Astrocyte (in vitro differentiated cells and primary cell): ENCODE measurements around the gene INPP5A. TPM values are rescaled to one million over a fixed set of nuclear protein-coding genes. Genes with fewer than 3 reads are reported as not detected.

Experiments used
- DNase-seq: peaks from one replicate; pipeline ENCODE4 v3.0.0-alpha.2; 2010; ENCODE audit warnings: low read depth
- FAIRE-seq: peaks from 2 replicates; lab custom pipeline; 2011; peaks lifted over from hg19 to GRCh38; lab: Jason Lieb, UNC
- H2AFZ ChIP-seq: 2 replicates; pipeline ENCODE4 v1.6.0; 2012; ENCODE audit warnings: low read depth, low read length, inconsistent platforms
- H3K27ac ChIP-seq: 2 replicates; pipeline ENCODE4 v1.5.1; 2011; ENCODE audit warnings: low read depth, low read length, inconsistent platforms
- H3K27me3 ChIP-seq: 2 replicates; pipeline ENCODE4 v1.6.0; 2011; ENCODE audit warnings: low read length, inconsistent platforms; ENCODE audit not compliant: insufficient read depth
- H3K36me3 ChIP-seq: 2 replicates; pipeline ENCODE4 v1.5.1; 2011; ENCODE audit warnings: low read length, inconsistent platforms; ENCODE audit not compliant: insufficient read depth
- H3K4me1 ChIP-seq: 2 replicates; pipeline ENCODE4 v1.5.1; 2011; ENCODE audit warnings: low read length, inconsistent platforms; ENCODE audit not compliant: insufficient read depth
- H3K4me2 ChIP-seq: 2 replicates; pipeline ENCODE4 v1.6.0; 2012; ENCODE audit warnings: low read length, inconsistent platforms
- H3K4me3 ChIP-seq: 2 replicates; pipeline ENCODE4 v1.5.1; 2011; ENCODE audit warnings: low read depth, mild to moderate bottlenecking, low read length, inconsistent platforms; ENCODE audit not compliant: insufficient read depth
- H3K79me2 ChIP-seq: 2 replicates; pipeline ENCODE4 v1.6.0; 2012; ENCODE audit warnings: mild to moderate bottlenecking, low read length, inconsistent platforms; ENCODE audit not compliant: insufficient read depth
- H3K9ac ChIP-seq: 2 replicates; pipeline ENCODE4 v1.6.0; 2012; ENCODE audit warnings: mild to moderate bottlenecking, low read length, inconsistent platforms
- H3K9me3 ChIP-seq: 2 replicates; pipeline ENCODE4 v1.5.1; 2012; ENCODE audit warnings: low read depth, mild to moderate bottlenecking, low read length, inconsistent platforms; ENCODE audit not compliant: insufficient read depth
- H4K20me1 ChIP-seq: 2 replicates; pipeline ENCODE4 v1.6.0; 2012; ENCODE audit warnings: low read length, inconsistent platforms; ENCODE audit not compliant: insufficient read depth
- H3K27ac Mint-ChIP-seq: one replicate; pipeline ENCODE4 v1.8.0; 2021; ENCODE audit warnings: mild to moderate bottlenecking, mixed read lengths; ENCODE audit not compliant: unreplicated experiment
- H3K27me3 Mint-ChIP-seq: one replicate; pipeline ENCODE4 v1.8.0; 2021; ENCODE audit warnings: low read depth, mixed read lengths; ENCODE audit not compliant: unreplicated experiment
- H3K36me3 Mint-ChIP-seq: one replicate; pipeline ENCODE4 v1.8.0; 2021; ENCODE audit warnings: low read depth, mixed read lengths; ENCODE audit not compliant: unreplicated experiment
- H3K4me1 Mint-ChIP-seq: one replicate; pipeline ENCODE4 v1.8.0; 2021; ENCODE audit warnings: low read depth, mixed read lengths; ENCODE audit not compliant: unreplicated experiment
- H3K4me3 Mint-ChIP-seq: one replicate; pipeline ENCODE4 v1.8.0; 2021; ENCODE audit warnings: mild to moderate bottlenecking, moderate library complexity, mixed read lengths; ENCODE audit not compliant: unreplicated experiment
- H3K9me3 Mint-ChIP-seq: one replicate; pipeline ENCODE4 v1.8.0; 2021; ENCODE audit warnings: mild to moderate bottlenecking, mixed read lengths; ENCODE audit not compliant: unreplicated experiment
- EZH2 ChIP-seq: IDR thresholded peaks from 2 replicates; pipeline ENCODE4 v1.6.1; 2012; ENCODE audit warnings: mild to moderate bottlenecking, low read length, inconsistent platforms; ENCODE audit not compliant: insufficient read depth
- total RNA-seq: library from RNA; stranded (reverse); gene quantifications from 2 replicates; pipeline ENCODE4 v1.2.1, GENCODE V29; 2021
- TF ChIP-seq, protein P1 (sequence below): IDR thresholded peaks from 2 replicates; pipeline ENCODE4 v1.5.1; 2011; ENCODE audit warnings: low read depth, mild to moderate bottlenecking, inconsistent platforms, low read length, moderate library complexity; ENCODE audit not compliant: insufficient read depth

The INPP5A gene
- total RNA-seq, 1 donor from 2014 or later: 39.1 TPM

- FAIRE-seq (no peak), DNase-seq (no peak)
- Mint-ChIP-seq H3K27ac (no peak overlapping the region), H3K36me3 (no peaks in the 10 kb centered on the region), H3K4me3 (no peak overlapping the region), H3K4me1 (no peaks in the 10 kb centered on the region), H3K27me3 (no peaks in the 10 kb centered on the region), H3K9me3 (no peaks in the 10 kb centered on the region)
- TF ChIP-seq, protein P1, sequence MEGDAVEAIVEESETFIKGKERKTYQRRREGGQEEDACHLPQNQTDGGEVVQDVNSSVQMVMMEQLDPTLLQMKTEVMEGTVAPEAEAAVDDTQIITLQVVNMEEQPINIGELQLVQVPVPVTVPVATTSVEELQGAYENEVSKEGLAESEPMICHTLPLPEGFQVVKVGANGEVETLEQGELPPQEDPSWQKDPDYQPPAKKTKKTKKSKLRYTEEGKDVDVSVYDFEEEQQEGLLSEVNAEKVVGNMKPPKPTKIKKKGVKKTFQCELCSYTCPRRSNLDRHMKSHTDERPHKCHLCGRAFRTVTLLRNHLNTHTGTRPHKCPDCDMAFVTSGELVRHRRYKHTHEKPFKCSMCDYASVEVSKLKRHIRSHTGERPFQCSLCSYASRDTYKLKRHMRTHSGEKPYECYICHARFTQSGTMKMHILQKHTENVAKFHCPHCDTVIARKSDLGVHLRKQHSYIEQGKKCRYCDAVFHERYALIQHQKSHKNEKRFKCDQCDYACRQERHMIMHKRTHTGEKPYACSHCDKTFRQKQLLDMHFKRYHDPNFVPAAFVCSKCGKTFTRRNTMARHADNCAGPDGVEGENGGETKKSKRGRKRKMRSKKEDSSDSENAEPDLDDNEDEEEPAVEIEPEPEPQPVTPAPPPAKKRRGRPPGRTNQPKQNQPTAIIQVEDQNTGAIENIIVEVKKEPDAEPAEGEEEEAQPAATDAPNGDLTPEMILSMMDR: no peak
- no peak for TF ChIP-seq EZH2
- Histone ChIP-seq H2AFZ (no peak overlapping the region), H3K4me1 (no peaks in the 10 kb centered on the region), H3K79me2 (peaks cover 85% of the 10 kb centered on the region), H3K27me3 (no peaks in the 10 kb centered on the region), H3K9me3 (no peaks in the 10 kb centered on the region), H3K4me3 (no peak overlapping the region), H4K20me1 (peaks cover 83% of the 10 kb centered on the region), H3K27ac (no peak overlapping the region), H3K4me2 (no peak overlapping the region), H3K36me3 (no peaks in the 10 kb centered on the region), H3K9ac (no peak overlapping the region)
These were observed 16.7 kb downstream of the INPP5A start for GRCh38 chr10:132554053-132554990.

DNA sequence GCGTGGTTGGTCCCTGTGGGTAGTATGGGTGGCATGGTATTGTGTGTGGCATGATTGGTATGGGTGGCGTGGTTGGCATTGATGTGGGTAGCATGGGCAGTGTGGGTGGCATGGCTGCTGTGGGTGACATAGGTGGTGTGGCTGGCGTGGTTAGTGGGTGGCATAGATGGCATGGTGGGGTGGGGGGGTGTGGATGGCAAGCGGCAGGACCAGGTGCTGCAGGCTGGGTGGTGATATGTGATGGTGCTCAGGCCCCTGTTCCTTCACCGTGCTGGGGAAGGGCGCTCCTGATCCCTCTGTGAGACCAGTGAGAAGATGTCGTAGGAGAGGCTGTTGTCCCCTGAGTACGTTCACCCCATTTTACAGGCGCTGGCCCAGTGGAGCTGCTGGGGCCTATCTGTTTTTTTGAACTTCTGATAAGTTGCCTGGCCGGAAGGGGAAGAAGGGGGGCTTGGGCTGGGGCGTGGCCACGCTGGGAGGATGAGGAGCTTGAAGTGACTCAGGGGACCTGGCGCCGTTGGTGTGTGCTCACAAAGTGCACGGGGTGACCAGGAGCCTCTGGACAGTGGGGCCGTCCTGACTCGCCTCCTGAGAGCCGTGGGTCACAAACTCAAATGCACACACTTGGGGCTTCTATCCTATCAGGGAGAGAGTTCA, 17.5 kb downstream of the INPP5A start:
- Histone ChIP-seq H3K79me2 (peaks cover 86% of the 10 kb centered on the region), H3K4me3 (no peak overlapping the region), H2AFZ (no peak overlapping the region), H4K20me1 (peaks cover 83% of the 10 kb centered on the region), H3K9ac (no peak overlapping the region), H3K4me2 (no peak overlapping the region), H3K27me3 (no peaks in the 10 kb centered on the region), H3K36me3 (no peaks in the 10 kb centered on the region), H3K27ac (no peak overlapping the region), H3K4me1 (peaks cover under 1% of the 10 kb centered on the region), H3K9me3 (no peaks in the 10 kb centered on the region)
- H3K9me3 Mint-ChIP-seq: no peaks in the 10 kb centered on the region
- no peak for FAIRE-seq
- no peaks in the 10 kb centered on the region for H3K36me3 Mint-ChIP-seq
- peaks cover under 1% of the 10 kb centered on the region for H3K4me1 Mint-ChIP-seq
- no peak overlapping the region for H3K4me3 Mint-ChIP-seq
- no peak for DNase-seq
- TF ChIP-seq, protein P1: no peak
- no peak for TF ChIP-seq EZH2
- H3K27ac Mint-ChIP-seq: no peak overlapping the region
- no peaks in the 10 kb centered on the region for H3K27me3 Mint-ChIP-seq
